ENCODE data around the gene SYCP1.

- no peak for TF ChIP-seq SP2 (tag by site-specific recombination; IDR thresholded peaks at IDR 0.05)
- no peak for TF ChIP-seq ZNF707 (tag by site-specific recombination; IDR thresholded peaks at IDR 0.05)
- TF ChIP-seq CTCF (tag by site-specific recombination; IDR thresholded peaks at IDR 0.05), result no peak
- no peak for TF ChIP-seq PRDM2 (tag by site-specific recombination; IDR thresholded peaks at IDR 0.05; ENCODE audit: borderline replicate concordance)
Observed at GRCh38 chr1:114819869-114820268, 34.8 kb upstream of the SYCP1 start.
